Right lobe of liver (tissue), 6 donors: Measurements from ENCODE around the gene MPDZ. TPM values are rescaled to one million over a fixed set of nuclear protein-coding genes. Genes with fewer than 3 reads are reported as not detected.

Source experiments
- ATAC-seq, 4 donors: fragments of 200-7000 bp; cut with Tn5 transposase; one replicate each; pipeline ENCODE4 v1.9.1; 2020; ENCODE audit warnings: mild to moderate bottlenecking in 4 of 4, moderate library complexity in 4 of 4
- DNase-seq, 3 donors: peaks; one replicate each; pipeline ENCODE4 v3.0.0-alpha.2; 2020
- H3K27ac ChIP-seq, 3 donors: fragments of 200-600 bp; one replicate each; pipeline ENCODE4 v1.8.0; 2022
- H3K27me3 ChIP-seq, 2 donors: fragments of 200-600 bp; one replicate each; pipeline ENCODE4 v1.8.0; 2022
- H3K36me3 ChIP-seq, 4 donors: fragments of 200-600 bp; sonication (generic) in 1 of 4; one replicate each; pipeline versions ENCODE4 v1.5.1 to v1.8.0; 2017 to 2022; ENCODE audit warnings: control low read depth in 1 of 4
- H3K4me1 ChIP-seq, 4 donors: fragments of 200-600 bp; sonication (generic) in 1 of 4; one replicate each; pipeline versions ENCODE4 v1.5.1 to v1.8.0; 2017 to 2022; ENCODE audit warnings: control low read depth in 1 of 4
- H3K4me3 ChIP-seq, 3 donors: fragments of 200-600 bp; one replicate each; pipeline ENCODE4 v1.8.0; 2022
- H3K9me3 ChIP-seq, 4 donors: fragments of 200-600 bp; sonication (generic) in 1 of 4; one replicate each; pipeline versions ENCODE4 v1.5.1 to v1.8.0; 2017 to 2022; ENCODE audit warnings: control low read depth in 1 of 4
- POLR2A ChIP-seq: fragments of 450-650 bp; IDR thresholded peaks from one replicate; pipeline ENCODE4 v1.6.1; 2017; ENCODE audit warnings: antibody characterized with exemption, mild to moderate bottlenecking
- WGBS: methylation state at CpG from one replicate; pipeline ENCODE4 v1.1.6; 2018; ENCODE audit warnings: low coverage, low lambda C conversion rate; ENCODE audit not compliant: insufficient coverage; ENCODE audit errors: missing lambda C conversion rate; 5-methylcytosine and 5-hydroxymethylcytosine counted together
- intact Hi-C, 2 donors: fragments of 100-400 bp; cut with DNase I; formaldehyde crosslinking; loops; one replicate each; pipeline versions ENCODE4 v1.11.2 to v1.14.1; 2022
- total RNA-seq, 6 experiments: library from RNA; depleted of rRNA in 2 of 6; stranded (reverse); fragments of >200 nt in 2 of 6; fragmentation: NEBNext Ultra II Directional in 3 of 6; extraction: Animal tissue kit (Norgen Biotek cat#: 25700) in 3 of 6; gene quantifications; one replicate each; pipeline versions ENCODE4 v1.1.0 to v1.2.4, GENCODE V29; 2016 to 2023
- TF ChIP-seq, protein P1 (sequence below), 4 donors: fragments of 200-600 bp in 3 of 4; fragments of 450-650 bp in 1 of 4; IDR thresholded peaks; one replicate each; pipeline versions ENCODE4 v1.5.1 to v1.8.0; 2016 to 2022; ENCODE audit warnings: antibody characterized with exemption in 4 of 4, mild to moderate bottlenecking in 2 of 4
- donor health status: DM: no; HTN: yes; CAD: no.
- donor health status: DM: no; HTN: no; CAD: no.
- donor health status: DM: no; HTN: no; CAD: no.
- donor health status: DM: no; HTN: yes; CAD: no.
- donor health status: DM: no; HTN: yes; CAD: no.

MPDZ gene
- total RNA-seq, 6 experiments from 2014 or later = 29.3 to 62.8 (median 49.3) TPM

DNA sequence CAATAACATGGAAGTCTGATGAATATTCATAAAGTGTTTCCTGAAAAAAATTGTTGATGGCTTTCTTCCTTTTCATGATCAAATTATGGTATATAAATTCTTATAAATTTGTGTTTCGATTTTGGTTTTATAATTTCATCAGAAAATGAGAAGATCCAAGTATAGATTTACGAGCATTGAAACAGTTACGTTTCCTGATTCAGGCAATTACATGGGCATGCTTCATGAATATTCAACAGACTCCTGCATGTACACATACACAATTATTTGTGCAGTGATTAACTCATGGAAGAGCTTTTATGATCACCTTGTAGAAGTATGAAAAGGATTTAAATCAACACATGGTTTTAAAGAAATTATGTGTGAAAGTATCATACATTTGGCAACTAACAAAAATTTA is 136.7 kb downstream of the MPDZ start:
- Histone ChIP-seq H3K4me3 (no peak overlapping the region), H3K9me3 (no peaks in the 10 kb centered on the region), H3K27ac (no peak overlapping the region), H3K4me1 (peaks cover 0 to 5% (median 2%) of the 10 kb centered on the region in 4 donors), H3K36me3 (peaks cover 0 to 19% (median 9%) of the 10 kb centered on the region in 4 donors), H3K27me3 (no peaks in the 10 kb centered on the region)
- TF ChIP-seq POLR2A = no peak
- TF ChIP-seq, protein P1, sequence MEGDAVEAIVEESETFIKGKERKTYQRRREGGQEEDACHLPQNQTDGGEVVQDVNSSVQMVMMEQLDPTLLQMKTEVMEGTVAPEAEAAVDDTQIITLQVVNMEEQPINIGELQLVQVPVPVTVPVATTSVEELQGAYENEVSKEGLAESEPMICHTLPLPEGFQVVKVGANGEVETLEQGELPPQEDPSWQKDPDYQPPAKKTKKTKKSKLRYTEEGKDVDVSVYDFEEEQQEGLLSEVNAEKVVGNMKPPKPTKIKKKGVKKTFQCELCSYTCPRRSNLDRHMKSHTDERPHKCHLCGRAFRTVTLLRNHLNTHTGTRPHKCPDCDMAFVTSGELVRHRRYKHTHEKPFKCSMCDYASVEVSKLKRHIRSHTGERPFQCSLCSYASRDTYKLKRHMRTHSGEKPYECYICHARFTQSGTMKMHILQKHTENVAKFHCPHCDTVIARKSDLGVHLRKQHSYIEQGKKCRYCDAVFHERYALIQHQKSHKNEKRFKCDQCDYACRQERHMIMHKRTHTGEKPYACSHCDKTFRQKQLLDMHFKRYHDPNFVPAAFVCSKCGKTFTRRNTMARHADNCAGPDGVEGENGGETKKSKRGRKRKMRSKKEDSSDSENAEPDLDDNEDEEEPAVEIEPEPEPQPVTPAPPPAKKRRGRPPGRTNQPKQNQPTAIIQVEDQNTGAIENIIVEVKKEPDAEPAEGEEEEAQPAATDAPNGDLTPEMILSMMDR (IDR thresholded peaks at IDR 0.05) = no peak
- ATAC-seq (no peak), DNase-seq (no peak)
- WGBS = 96% methylated on average over 3 of the region's 3 CpGs
- intact Hi-C loops = no loop called here

DNA sequence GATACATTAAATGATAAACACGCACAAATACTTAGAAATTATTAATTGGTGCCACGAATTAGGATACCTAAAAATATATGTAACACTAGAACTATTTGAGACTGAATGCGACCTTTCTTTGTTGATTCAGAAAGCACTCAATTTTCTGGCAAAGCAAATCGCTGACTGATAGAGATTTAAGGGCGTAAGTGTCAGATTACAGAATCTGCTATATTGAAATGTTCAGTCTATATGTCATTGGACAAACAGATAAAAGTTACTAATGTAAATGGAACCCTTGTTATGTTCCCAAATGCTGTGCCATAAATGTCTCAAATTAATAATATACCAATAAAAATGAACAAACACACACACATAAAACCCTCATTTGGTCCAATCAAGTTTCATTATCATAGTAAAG is 137.9 kb downstream of the MPDZ start:
- H3K36me3 ChIP-seq = peaks cover 0 to 30% (median 15%) of the 10 kb centered on the region in 4 donors
- TF ChIP-seq POLR2A = no peak
- TF ChIP-seq, protein P1 (IDR thresholded peaks at IDR 0.05) = no peak
- peaks cover 0 to 5% (median 0%) of the 10 kb centered on the region in 4 donors for H3K4me1 ChIP-seq
- WGBS = 37% methylated on average over 5 of the region's 5 CpGs
- intact Hi-C loops = no loop called here
- DNase-seq = no peak
- H3K9me3 ChIP-seq = no peaks in the 10 kb centered on the region
- H3K4me3 ChIP-seq = peak overlapping the region in 1 of 3 donors; percentile 20
- H3K27me3 ChIP-seq = no peaks in the 10 kb centered on the region
- H3K27ac ChIP-seq = peak overlapping the region in 2 of 3 donors; percentile 30 to 50
- peak in 3 of 4 donors; percentile 44 to 57 (median 49) for ATAC-seq

DNA sequence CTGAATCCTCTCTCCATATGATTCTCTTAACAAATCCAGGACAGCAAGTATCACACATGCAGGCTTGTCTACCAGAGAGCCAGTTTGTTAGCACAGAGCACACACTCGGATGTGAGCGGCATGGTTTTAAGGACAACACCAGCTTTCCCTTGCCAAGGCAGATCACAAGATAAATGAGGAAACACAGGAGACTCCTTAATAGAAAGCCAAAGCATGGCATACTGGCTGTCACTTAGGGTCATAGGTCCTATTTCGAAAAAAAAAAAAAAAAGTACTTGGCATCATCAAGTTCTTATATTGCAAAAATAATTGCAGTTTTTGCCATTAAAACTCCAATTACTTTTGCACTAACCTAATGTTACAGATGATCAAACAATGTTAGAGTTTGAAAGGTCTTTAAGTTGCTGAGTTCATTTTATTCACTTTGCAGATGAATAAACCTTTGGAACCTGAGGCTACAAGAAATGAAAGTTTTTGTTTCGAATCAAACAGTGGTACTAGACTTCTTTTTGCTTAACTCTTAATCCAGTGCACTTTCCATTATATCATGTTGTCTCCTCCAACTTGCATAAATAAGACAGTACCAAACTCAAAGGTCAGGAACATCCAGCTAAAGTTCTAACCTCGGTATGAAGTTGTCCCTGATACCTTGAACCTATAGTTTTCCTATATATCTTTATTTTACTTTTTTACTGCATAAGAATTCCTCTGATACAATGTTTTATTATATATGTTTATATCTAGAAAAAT is 138.5 kb downstream of the MPDZ start:
- Histone ChIP-seq H3K9me3 (no peaks in the 10 kb centered on the region), H3K36me3 (peaks cover 0 to 35% (median 15%) of the 10 kb centered on the region in 4 donors), H3K27me3 (no peaks in the 10 kb centered on the region), H3K4me1 (peaks cover 0 to 5% (median 0%) of the 10 kb centered on the region in 4 donors), H3K4me3 (peak overlapping the region in 1 of 3 donors; percentile 20), H3K27ac (peak overlapping the region in 2 of 3 donors; percentile 30 to 50)
- intact Hi-C loops = no loop called here
- DNase-seq (peak in 2 of 3 donors; percentile 51 to 56), ATAC-seq (peak; percentile 88 to 96 (median 94))
- 30% methylated on average over 5 of the region's 5 CpGs for WGBS
- TF ChIP-seq, protein P1 (IDR thresholded peaks at IDR 0.05) = no peak
- TF ChIP-seq POLR2A = no peak

DNA sequence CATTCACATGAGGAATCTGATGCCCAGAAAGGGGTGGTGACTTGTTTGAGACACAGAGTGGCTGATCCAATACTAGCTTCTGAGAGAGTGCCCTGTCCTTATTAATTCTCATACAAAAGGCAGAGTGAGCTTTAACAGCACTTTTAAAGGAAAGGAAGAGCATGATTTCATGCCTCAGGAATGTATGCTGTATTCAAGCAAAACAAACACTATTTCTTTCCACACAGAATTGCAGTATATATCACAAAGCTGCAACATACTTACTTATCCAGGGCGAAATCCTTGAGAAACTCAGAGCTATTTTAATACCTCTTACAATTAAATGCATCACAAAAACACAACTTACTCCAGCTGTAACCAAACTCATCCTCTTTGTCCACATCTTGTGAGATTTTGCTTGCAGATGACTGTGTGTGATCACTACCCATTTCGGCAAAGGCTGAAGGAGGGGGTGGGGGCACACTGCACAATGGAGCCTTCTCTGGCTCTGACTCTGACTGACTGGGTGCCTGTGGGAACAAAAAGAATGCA is 139.8 kb downstream of the MPDZ start:
- intact Hi-C loops = no loop called here
- 63% methylated on average over 2 of the region's 2 CpGs for WGBS
- Histone ChIP-seq H3K27me3 (no peaks in the 10 kb centered on the region), H3K27ac (no peak overlapping the region), H3K9me3 (no peaks in the 10 kb centered on the region), H3K4me1 (peaks cover 0 to 5% (median 0%) of the 10 kb centered on the region in 4 donors), H3K36me3 (peaks cover 0 to 46% (median 22%) of the 10 kb centered on the region in 4 donors), H3K4me3 (no peak overlapping the region)
- no peak for DNase-seq
- TF ChIP-seq, protein P1 (IDR thresholded peaks at IDR 0.05) = no peak
- TF ChIP-seq POLR2A = no peak
- peak in 1 of 4 donors; percentile 35 for ATAC-seq
